Coronary artery (tissue), 2 donors: ENCODE measurements around the gene OR13J1.

Source experiments
- DNase-seq: peaks from one replicate; pipeline ENCODE4 v3.0.0-alpha.2; 2017; ENCODE audit warnings: low spot score
- H3K27ac ChIP-seq, 2 donors: fragments of 200-600 bp; sonication (generic); one replicate each; pipeline ENCODE4 v1.5.1; 2016 to 2019
- H3K4me3 ChIP-seq: fragments of 200-600 bp; sonication (generic); 2 replicates; pipeline ENCODE4 v1.5.1; 2016; ENCODE audit warnings: mild to moderate bottlenecking, moderate library complexity
- CTCF ChIP-seq: fragments of 200-600 bp; sonication (generic); IDR thresholded peaks from one replicate; pipeline ENCODE4 v1.5.1; 2019; ENCODE audit warnings: antibody characterized with exemption

Gene OR13J1

GRCh38 chr9:35836595-35836994, 33.6 kb downstream of the OR13J1 start:
- no peak for TF ChIP-seq CTCF
- no peak overlapping the region for H3K27ac ChIP-seq
- no peak overlapping the region for H3K4me3 ChIP-seq
- no peak for DNase-seq

DNA sequence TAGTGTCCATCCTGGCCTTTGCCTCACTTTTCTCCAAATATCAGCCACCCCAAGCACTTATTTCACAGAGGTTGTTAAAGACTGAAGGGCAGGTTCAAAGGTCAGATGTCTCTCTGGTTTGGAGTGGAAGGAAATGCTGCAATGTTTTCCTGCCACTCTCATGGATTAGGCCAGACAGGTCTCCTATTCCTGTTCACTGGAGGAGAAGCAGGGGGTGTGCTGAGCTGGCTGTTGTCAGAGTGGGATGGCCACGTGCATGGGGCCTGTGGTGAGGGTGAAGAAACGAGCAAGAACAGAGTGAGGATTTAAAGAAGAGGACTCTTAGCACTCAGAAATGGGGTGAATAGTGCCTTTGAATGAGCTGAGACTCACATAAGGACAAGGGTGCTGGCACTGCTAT, 34.4 kb downstream of the OR13J1 start:
- Histone ChIP-seq H3K27ac (no peak overlapping the region), H3K4me3 (no peak overlapping the region)
- DNase-seq, result no peak
- TF ChIP-seq CTCF, result no peak

DNA sequence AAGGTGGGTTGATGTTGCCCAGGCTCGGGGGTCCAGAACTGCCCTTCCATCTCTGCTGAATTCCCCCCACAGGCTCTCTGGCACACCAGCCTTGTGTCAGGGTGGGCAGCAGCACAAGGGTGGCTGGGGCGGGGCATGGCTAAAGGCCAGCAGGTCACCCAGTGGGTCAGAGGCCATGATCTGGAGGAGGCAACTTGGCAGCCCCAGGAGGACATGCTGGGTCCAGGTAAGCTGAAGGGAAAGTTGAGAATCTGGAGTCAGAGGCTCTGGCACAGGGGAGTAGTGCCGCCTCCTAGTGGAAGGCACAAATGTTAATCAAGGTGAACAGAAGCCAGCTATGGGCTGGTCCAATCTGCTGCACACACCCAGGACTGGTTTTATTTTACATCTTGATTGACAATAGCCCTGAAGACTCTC, 35.0 kb downstream of the OR13J1 start:
- DNase-seq, result no peak
- TF ChIP-seq CTCF, result no peak

DNA sequence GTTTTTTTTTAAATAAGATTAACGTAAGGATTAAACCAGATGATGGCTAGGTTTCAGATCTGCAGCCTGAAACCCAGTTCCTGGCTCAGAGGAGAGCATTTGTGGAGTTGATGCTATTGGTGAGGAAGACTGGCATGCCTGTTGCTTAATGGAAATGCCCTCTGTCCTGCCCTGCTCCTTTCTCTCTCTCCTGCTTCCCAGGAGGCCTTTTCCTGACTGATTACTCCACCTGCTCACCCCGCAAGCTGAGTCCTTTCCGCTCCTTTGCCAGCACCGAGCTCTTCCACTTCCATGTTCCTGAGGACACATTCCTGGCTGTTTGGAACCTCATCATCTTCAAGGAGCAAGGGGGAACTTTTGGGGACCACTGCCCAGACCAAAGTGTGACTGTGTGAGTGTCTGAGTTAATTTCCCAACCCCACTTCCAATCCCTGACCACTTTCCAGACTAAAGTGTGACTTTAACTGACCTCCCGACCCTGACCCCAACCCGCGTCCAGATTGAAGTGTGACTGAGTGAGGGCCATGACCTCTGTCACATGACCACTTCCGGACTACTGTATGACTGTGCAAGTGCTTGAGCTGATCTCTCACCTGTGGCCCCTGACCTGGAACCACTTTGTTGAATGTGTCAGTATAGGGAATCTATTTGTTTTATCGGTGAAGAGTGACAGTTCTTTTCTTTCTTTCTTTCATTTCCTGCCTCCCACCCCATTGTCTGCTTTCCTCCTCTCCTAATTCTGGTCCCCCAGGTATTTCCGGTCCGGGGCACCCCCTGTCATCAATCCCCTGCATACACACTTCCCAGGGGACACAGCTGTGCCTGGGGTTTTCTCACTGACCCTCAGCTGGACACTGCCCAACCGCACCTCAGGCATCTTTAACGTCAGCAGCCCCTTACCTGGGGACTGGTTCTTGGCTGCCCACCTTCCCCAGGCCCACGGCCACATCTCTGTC, 35.7 kb downstream of the OR13J1 start:
- no peak overlapping the region for H3K4me3 ChIP-seq
- TF ChIP-seq CTCF, result no peak
- no peak overlapping the region for H3K27ac ChIP-seq
- DNase-seq, result no peak

More for the DNA sequence above, 35.0 kb downstream of the OR13J1 start:
- H3K4me3 ChIP-seq, result no peak overlapping the region
- H3K27ac ChIP-seq, result no peak overlapping the region

- TF ChIP-seq CTCF, result no peak
- H3K27ac ChIP-seq, result no peak overlapping the region
- no peak overlapping the region for H3K4me3 ChIP-seq
- no peak for DNase-seq
Observed at GRCh38 chr9:35832814-35833213, 37.4 kb downstream of the OR13J1 start.

GRCh38 chr9:35831040-35831439, 39.2 kb downstream of the OR13J1 start:
- Histone ChIP-seq H3K4me3 (peak overlapping the region; percentile 100), H3K27ac (peak overlapping the region in 1 of 2 donors; percentile 100)
- no peak for DNase-seq
- TF ChIP-seq CTCF, result no peak

DNA sequence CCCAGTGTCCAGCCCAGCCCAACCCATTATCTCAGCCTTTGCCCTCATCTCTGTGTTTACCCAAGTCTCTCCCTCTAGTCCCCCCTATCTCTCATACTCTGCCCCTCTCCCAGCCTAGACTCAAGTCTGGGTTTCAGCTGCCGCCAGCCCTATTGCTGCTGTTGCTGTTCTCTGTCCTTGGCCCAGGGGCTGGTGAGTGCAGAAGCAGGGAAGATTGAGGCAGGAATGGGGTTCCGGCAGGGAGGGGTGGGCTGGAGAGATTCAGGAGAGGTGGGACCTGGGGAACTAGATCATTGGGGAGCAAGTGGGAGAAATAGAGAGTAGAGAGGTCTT, 40.5 kb downstream of the OR13J1 start:
- H3K4me3 ChIP-seq, result peak overlapping the region; percentile 100
- no peak for TF ChIP-seq CTCF
- no peak for DNase-seq
- H3K27ac ChIP-seq, result peak overlapping the region; percentile 96 to 100
